Neural progenitor cell (in vitro differentiated cells): ENCODE results near the gene TLDC2. TPM values are rescaled to one million over a fixed set of nuclear protein-coding genes. Genes with fewer than 3 reads are reported as not detected.

Experiments
- DNase-seq: peaks from one replicate; pipeline ENCODE4 v3.0.0-alpha.2; 2016; ENCODE audit warnings: low spot score
- H2AFZ ChIP-seq: fragments of 200-600 bp; sonication (generic); replicated peaks from 2 replicates; pipeline ENCODE4 v1.6.1; 2016; ENCODE audit warnings: antibody characterized with exemption
- H3F3A ChIP-seq: fragments of 200-600 bp; sonication (generic); 2 replicates; pipeline ENCODE4 v1.6.1; 2016; ENCODE audit warnings: antibody characterized with exemption, low read depth
- H3K27ac ChIP-seq: fragments of 200-600 bp; sonication (generic); 2 replicates; pipeline ENCODE4 v1.5.1; 2016; ENCODE audit warnings: mild to moderate bottlenecking
- H3K27me3 ChIP-seq: fragments of 200-600 bp; sonication (generic); 2 replicates; pipeline ENCODE4 v1.6.1; 2016; ENCODE audit warnings: mild to moderate bottlenecking, moderate library complexity
- H3K36me3 ChIP-seq: fragments of 200-600 bp; sonication (generic); 2 replicates; pipeline ENCODE4 v1.5.1; 2016
- H3K4me1 ChIP-seq: fragments of 200-600 bp; sonication (generic); 2 replicates; pipeline ENCODE4 v1.6.1; 2016; ENCODE audit warnings: mixed run types
- H3K4me2 ChIP-seq: fragments of 200-600 bp; sonication (generic); 2 replicates; pipeline ENCODE4 v1.6.1; 2016
- H3K4me3 ChIP-seq: fragments of 200-600 bp; sonication (generic); 2 replicates; pipeline ENCODE4 v1.5.1; 2016
- H3K79me2 ChIP-seq: fragments of 200-600 bp; sonication (generic); 2 replicates; pipeline ENCODE4 v1.6.1; 2016; ENCODE audit warnings: low read depth
- H3K9ac ChIP-seq: fragments of 200-600 bp; sonication (generic); 2 replicates; pipeline ENCODE4 v1.6.1; 2016
- H3K9me3 ChIP-seq: fragments of 200-600 bp; sonication (generic); 2 replicates; pipeline ENCODE4 v1.5.1; 2016; ENCODE audit warnings: low read depth
- H4K20me1 ChIP-seq: fragments of 200-600 bp; sonication (generic); 2 replicates; pipeline ENCODE4 v1.6.1; 2016; ENCODE audit warnings: low read depth
- H3K27ac Mint-ChIP-seq: 3 replicates; pipeline ENCODE4 v1.8.0; 2021; ENCODE audit warnings: mixed read lengths
- H3K27me3 Mint-ChIP-seq: 2 replicates; pipeline ENCODE4 v1.8.0; 2022; ENCODE audit warnings: low read depth, mild to moderate bottlenecking, inconsistent platforms, moderate library complexity, mixed read lengths; ENCODE audit not compliant: insufficient read depth
- H3K36me3 Mint-ChIP-seq: 3 replicates; pipeline ENCODE4 v1.8.0; 2021; ENCODE audit warnings: mixed read lengths
- H3K4me1 Mint-ChIP-seq: 3 replicates; pipeline ENCODE4 v1.8.0; 2021; ENCODE audit warnings: mixed read lengths
- H3K4me3 Mint-ChIP-seq: 3 replicates; pipeline ENCODE4 v1.8.0; 2021; ENCODE audit warnings: mild to moderate bottlenecking, moderate library complexity, mixed read lengths
- H3K9me3 Mint-ChIP-seq: 3 replicates; pipeline ENCODE4 v1.8.0; 2020; ENCODE audit warnings: mixed read lengths
- CTCF ChIP-seq: fragments of 200-600 bp; sonication (generic); IDR thresholded peaks from 2 replicates; pipeline ENCODE4 v1.5.1; 2017; ENCODE audit warnings: antibody characterized with exemption, mild to moderate bottlenecking
- EZH2 ChIP-seq: fragments of 200-600 bp; sonication (generic); IDR thresholded peaks from 2 replicates; pipeline ENCODE4 v1.6.1; 2017; ENCODE audit warnings: antibody characterized with exemption, mild to moderate bottlenecking, moderate library complexity
- EZH2phosphoT487 ChIP-seq: fragments of 200-600 bp; sonication (generic); IDR thresholded peaks from 2 replicates; pipeline ENCODE4 v1.6.1; 2017; ENCODE audit warnings: antibody characterized with exemption
- total RNA-seq: library from RNA; depleted of rRNA; stranded (reverse); fragments of >200 nt; gene quantifications from 2 replicates; pipeline ENCODE4 v1.2.3, GENCODE V29; 2015; ENCODE audit warnings: low replicate concordance

TLDC2 gene
- total RNA-seq, 1 donor from 2014 or later: 2.4 TPM

DNA sequence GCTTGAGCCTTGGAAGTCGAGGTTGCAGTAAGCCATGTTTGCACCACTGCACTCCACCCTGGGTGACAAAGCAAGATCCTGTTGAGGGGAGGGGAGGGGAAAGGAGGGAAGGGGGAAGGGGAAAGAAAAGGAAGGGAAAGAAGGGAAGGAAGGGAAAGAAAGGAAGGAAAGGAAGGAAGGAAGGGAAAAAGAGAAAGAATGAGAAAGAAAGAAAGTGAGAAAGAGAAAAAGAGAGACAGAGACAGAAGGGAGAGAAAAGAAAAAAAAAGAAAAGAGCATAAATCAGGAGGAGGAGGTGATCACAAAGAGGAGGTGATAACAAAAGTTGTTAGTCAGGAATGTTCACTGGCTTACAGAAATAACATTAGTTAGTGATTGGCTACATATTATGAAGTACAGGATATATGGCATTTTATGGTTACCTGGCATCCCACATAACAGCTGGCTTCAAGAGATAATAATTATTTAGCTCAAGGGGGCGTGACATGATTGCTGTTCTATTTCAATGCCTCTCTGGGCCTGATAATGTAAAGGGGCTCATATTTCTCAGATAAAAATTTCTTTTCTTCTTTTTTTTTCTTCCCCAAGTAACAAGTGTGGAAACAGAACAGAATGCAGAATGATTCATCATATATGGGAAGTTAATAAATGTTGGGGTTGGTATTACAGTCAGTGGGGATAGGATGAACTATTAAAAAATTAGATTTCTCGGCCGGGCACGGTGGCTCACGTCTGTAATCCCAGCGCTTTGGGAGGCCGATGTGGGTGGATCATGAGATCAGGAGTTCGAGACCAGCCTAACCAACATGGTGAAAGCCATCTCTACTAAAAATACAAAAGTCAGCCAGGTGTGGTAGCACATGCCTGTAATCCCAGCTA is 48.5 kb downstream of the TLDC2 start:
- Mint-ChIP-seq H3K4me3 (no peak overlapping the region), H3K9me3 (no peaks in the 10 kb centered on the region), H3K27ac (no peak overlapping the region), H3K4me1 (no peaks in the 10 kb centered on the region), H3K27me3 (no peaks in the 10 kb centered on the region), H3K36me3 (no peaks in the 10 kb centered on the region)
- Histone ChIP-seq H4K20me1 (no peaks in the 10 kb centered on the region), H3K4me3 (no peak overlapping the region), H2AFZ (no peak overlapping the region), H3K27ac (no peak overlapping the region), H3K9me3 (no peaks in the 10 kb centered on the region), H3F3A (no peaks in the 10 kb centered on the region), H3K9ac (no peak overlapping the region), H3K79me2 (no peaks in the 10 kb centered on the region), H3K4me1 (no peaks in the 10 kb centered on the region), H3K27me3 (no peaks in the 10 kb centered on the region), H3K36me3 (no peaks in the 10 kb centered on the region), H3K4me2 (no peak overlapping the region)
- TF ChIP-seq EZH2: no peak
- no peak for TF ChIP-seq CTCF
- TF ChIP-seq EZH2phosphoT487: no peak
- DNase-seq: no peak

DNA sequence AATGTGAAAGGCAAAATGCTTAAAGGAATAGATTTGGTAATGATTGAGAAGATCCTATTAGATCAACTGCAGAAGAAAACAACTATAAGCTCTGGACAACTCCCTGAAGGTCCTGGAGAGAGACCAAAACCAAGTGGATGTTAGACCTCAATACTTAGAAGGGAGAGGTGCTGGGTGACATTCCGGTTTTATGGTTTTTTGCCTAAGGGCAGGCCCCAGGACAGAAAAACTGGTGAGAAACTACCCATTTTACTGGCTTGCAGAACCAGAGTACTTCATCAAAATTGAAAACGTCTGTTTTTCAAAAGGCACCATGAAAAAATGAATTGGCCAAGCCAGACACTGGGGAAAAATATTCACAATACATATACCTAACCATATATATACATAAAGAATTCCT is 49.3 kb downstream of the TLDC2 start:
- H4K20me1 ChIP-seq: no peaks in the 10 kb centered on the region
- no peak for DNase-seq
- Mint-ChIP-seq H3K27ac (no peak overlapping the region), H3K4me1 (no peaks in the 10 kb centered on the region), H3K4me3 (no peak overlapping the region), H3K9me3 (no peaks in the 10 kb centered on the region), H3K36me3 (no peaks in the 10 kb centered on the region), H3K27me3 (no peaks in the 10 kb centered on the region)
- TF ChIP-seq EZH2 (no peak), CTCF (no peak), EZH2phosphoT487 (no peak)
- H3K4me2 ChIP-seq: no peak overlapping the region
- no peaks in the 10 kb centered on the region for H3K36me3 ChIP-seq
- no peaks in the 10 kb centered on the region for H3F3A ChIP-seq
- H3K9ac ChIP-seq: no peak overlapping the region
- no peak overlapping the region for H3K27ac ChIP-seq
- no peaks in the 10 kb centered on the region for H3K4me1 ChIP-seq
- H3K79me2 ChIP-seq: no peaks in the 10 kb centered on the region
- H3K4me3 ChIP-seq: no peak overlapping the region
- no peak overlapping the region for H2AFZ ChIP-seq
- no peaks in the 10 kb centered on the region for H3K27me3 ChIP-seq
- H3K9me3 ChIP-seq: no peaks in the 10 kb centered on the region

DNA sequence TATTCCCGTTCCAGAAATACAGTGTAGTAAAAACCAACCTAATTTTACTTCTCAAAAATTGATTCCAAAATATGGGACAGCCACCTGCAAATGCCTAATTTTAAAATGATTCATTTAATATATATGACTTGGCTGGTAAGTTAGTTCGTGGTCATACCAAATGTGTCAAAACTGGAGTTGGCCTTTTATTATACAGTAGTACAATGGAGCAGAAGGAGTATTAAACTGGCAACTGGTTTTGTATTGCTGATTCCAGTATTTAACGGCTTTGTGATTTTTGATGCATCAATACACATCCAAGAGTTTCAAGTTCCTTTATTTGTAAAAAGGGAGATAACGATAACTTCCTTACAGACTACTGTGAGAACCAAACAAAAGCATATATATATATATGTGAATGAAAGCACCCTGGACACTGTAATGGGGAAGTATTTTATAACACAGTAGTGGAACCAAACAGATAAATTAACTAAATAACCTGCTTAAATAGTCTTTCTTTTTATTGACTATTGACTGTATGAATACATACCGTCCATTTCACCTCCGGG is 50.8 kb downstream of the TLDC2 start:
- no peaks in the 10 kb centered on the region for H3F3A ChIP-seq
- DNase-seq: no peak
- no peaks in the 10 kb centered on the region for H3K36me3 ChIP-seq
- no peaks in the 10 kb centered on the region for H3K27me3 ChIP-seq
- H3K27ac Mint-ChIP-seq: no peak overlapping the region
- no peak overlapping the region for H3K27ac ChIP-seq
- no peaks in the 10 kb centered on the region for H3K27me3 Mint-ChIP-seq
- no peaks in the 10 kb centered on the region for H3K4me1 ChIP-seq
- H3K4me3 Mint-ChIP-seq: no peak overlapping the region
- no peaks in the 10 kb centered on the region for H3K79me2 ChIP-seq
- no peak overlapping the region for H3K4me2 ChIP-seq
- H3K9me3 ChIP-seq: no peaks in the 10 kb centered on the region
- no peaks in the 10 kb centered on the region for H3K36me3 Mint-ChIP-seq
- H4K20me1 ChIP-seq: no peaks in the 10 kb centered on the region
- TF ChIP-seq EZH2 (no peak), CTCF (no peak), EZH2phosphoT487 (no peak)
- no peaks in the 10 kb centered on the region for H3K9me3 Mint-ChIP-seq
- no peak overlapping the region for H2AFZ ChIP-seq
- H3K9ac ChIP-seq: no peak overlapping the region
- no peaks in the 10 kb centered on the region for H3K4me1 Mint-ChIP-seq
- H3K4me3 ChIP-seq: no peak overlapping the region
